Endothelial cell of umbilical vein (primary cell): ENCODE measurements around the gene ANKRD33B. TPM values are rescaled to one million over a fixed set of nuclear protein-coding genes. Genes with fewer than 3 reads are reported as not detected.

Experiments
- BruUV-seq: library from RNA; stranded (reverse); fragments of 400-500 nt; replicated peaks from 2 replicates; lab custom pipeline; 2021; lab: Mats Ljungman, UMichigan
- CTCF ChIA-PET: fragments of 300-600, 350-600 bp; sonication (Branson Sonifier 250); formaldehyde crosslinking; loops from one replicate; lab custom pipeline; 2021; ENCODE audit warnings: antibody characterized with exemption, inconsistent platforms; lab: Charles Lee
- POLR2A ChIA-PET: fragments of 300-600, 350-600 bp; sonication (Branson Sonifier 250); formaldehyde crosslinking; loops from one replicate; lab custom pipeline; 2021; ENCODE audit warnings: antibody characterized with exemption, inconsistent platforms; lab: Charles Lee
- DNase-seq: peaks from one replicate; pipeline ENCODE4 v3.0.0-alpha.2; 2011; ENCODE audit warnings: low read depth, low spot score
- FAIRE-seq: peaks from 2 replicates; lab custom pipeline; 2011; peaks lifted over from hg19 to GRCh38; lab: Jason Lieb, UNC
- H2AFZ ChIP-seq: 2 replicates; pipeline ENCODE4 v1.6.0; 2012; ENCODE audit warnings: low read depth, low read length, control low read depth, inconsistent platforms
- H3K27ac ChIP-seq: 2 replicates; pipeline ENCODE4 v1.5.1; 2011; ENCODE audit warnings: low read depth, mild to moderate bottlenecking, control low read depth, low read length, moderate library complexity; ENCODE audit not compliant: insufficient read depth
- H3K27me3 ChIP-seq, 2 experiments: 2 replicates each; pipeline versions ENCODE4 v1.6.0 to v1.6.1; 2011; ENCODE audit warnings: low read length in 2 of 2, mixed read lengths in 1 of 2; ENCODE audit not compliant: control insufficient read depth in 2 of 2, insufficient read depth in 2 of 2
- H3K36me3 ChIP-seq, 2 experiments: 2 replicates in 1 of 2; 3 replicates in 1 of 2; pipeline ENCODE4 v1.5.1; 2011; ENCODE audit warnings: low read length in 2 of 2, mild to moderate bottlenecking in 1 of 2, moderate library complexity in 1 of 2; ENCODE audit not compliant: control insufficient read depth in 2 of 2, insufficient read depth in 2 of 2; ENCODE audit errors: extremely low read depth in 1 of 2
- H3K4me1 ChIP-seq: 3 replicates; pipeline ENCODE4 v1.5.1; 2011; ENCODE audit warnings: mild to moderate bottlenecking, low read length; ENCODE audit not compliant: control insufficient read depth, insufficient read depth; ENCODE audit errors: extremely low read depth
- H3K4me2 ChIP-seq: 2 replicates; pipeline ENCODE4 v1.6.1; 2011; ENCODE audit warnings: low read length, control low read depth, mixed read lengths; ENCODE audit not compliant: insufficient read depth
- H3K4me3 ChIP-seq, 3 experiments: fragments of 200-600 bp in 1 of 3; sonication (generic), shearing (Covaris generic) in 1 of 3; replicated peaks in 1 of 3; 2 replicates each; pipeline ENCODE4 v1.5.1; 2011 to 2016; ENCODE audit warnings: control low read depth in 3 of 3, low read length in 3 of 3, mild to moderate bottlenecking in 2 of 3, inconsistent platforms in 1 of 3, low read depth in 1 of 3, moderate library complexity in 1 of 3; ENCODE audit not compliant: insufficient read depth in 1 of 3
- H3K79me2 ChIP-seq: 2 replicates; pipeline ENCODE4 v1.6.0; 2012; ENCODE audit warnings: low read length, inconsistent platforms; ENCODE audit not compliant: control insufficient read depth, insufficient read depth
- H3K9ac ChIP-seq: replicated peaks from 2 replicates; pipeline ENCODE3; 2011; ENCODE audit warnings: low read length, control low read depth; ENCODE audit not compliant: insufficient read depth; ENCODE audit errors: extremely low read depth
- H3K9me1 ChIP-seq: replicated peaks from 3 replicates; pipeline ENCODE4 v1.6.0; 2011; ENCODE audit warnings: mild to moderate bottlenecking, low read length; ENCODE audit not compliant: control insufficient read depth, insufficient read depth; ENCODE audit errors: extremely low read depth
- H3K9me3 ChIP-seq: replicated peaks from 2 replicates; pipeline ENCODE4 v1.5.1; 2012; ENCODE audit warnings: low read length, inconsistent platforms; ENCODE audit not compliant: control insufficient read depth, insufficient read depth
- H4K20me1 ChIP-seq: replicated peaks from 2 replicates; pipeline ENCODE3; 2011; ENCODE audit warnings: mild to moderate bottlenecking, low read length; ENCODE audit not compliant: control insufficient read depth, insufficient read depth; ENCODE audit errors: extremely low read depth
- CTCF ChIP-seq, 2 donors: IDR thresholded peaks; 1 replicate in 1 of 2; 2 replicates in 1 of 2; pipeline ENCODE4 v1.5.1; 2011; ENCODE audit warnings: low read length in 2 of 2, mild to moderate bottlenecking in 2 of 2, moderate library complexity in 2 of 2, control low read depth in 1 of 2, inconsistent platforms in 1 of 2, low read depth in 1 of 2; ENCODE audit not compliant: insufficient read depth in 1 of 2; ENCODE audit errors: extremely low read depth in 1 of 2
- EZH2 ChIP-seq: IDR thresholded peaks from 2 replicates; pipeline ENCODE4 v1.6.1; 2012; ENCODE audit warnings: borderline replicate concordance, low read depth, mild to moderate bottlenecking, moderate library complexity, low read length, inconsistent platforms; ENCODE audit not compliant: severe bottlenecking
- FOS ChIP-seq: IDR thresholded peaks from 2 replicates; pipeline ENCODE4 v1.6.1; 2011; ENCODE audit warnings: mild to moderate bottlenecking, low read length, moderate library complexity, borderline replicate concordance; ENCODE audit not compliant: insufficient read depth
- GATA2 ChIP-seq: IDR thresholded peaks from 2 replicates; pipeline ENCODE4 v1.7.0; 2011; ENCODE audit warnings: low read depth, mild to moderate bottlenecking, moderate library complexity, mixed read lengths, low read length; ENCODE audit not compliant: insufficient read length, insufficient read depth
- JUN ChIP-seq: IDR thresholded peaks from 2 replicates; pipeline ENCODE4 v1.6.1; 2011; ENCODE audit warnings: borderline replicate concordance, low read depth; ENCODE audit not compliant: insufficient read length, insufficient read depth
- MAX ChIP-seq: IDR thresholded peaks from 2 replicates; pipeline ENCODE4 v1.6.1; 2011; ENCODE audit not compliant: insufficient read depth, insufficient read length
- MYC ChIP-seq: IDR thresholded peaks from one replicate; pipeline ENCODE4 v1.6.1; 2011; ENCODE audit warnings: mild to moderate bottlenecking, low read depth, low read length
- POLR2A ChIP-seq: IDR thresholded peaks from 2 replicates; pipeline ENCODE4 v1.6.1; 2012; ENCODE audit warnings: low read depth, mild to moderate bottlenecking, control low read depth, low read length
- POLR2AphosphoS5 ChIP-seq: IDR thresholded peaks from 2 replicates; pipeline ENCODE4 v1.6.1; 2012; ENCODE audit warnings: low read depth, mild to moderate bottlenecking, control low read depth, low read length, moderate library complexity; ENCODE audit not compliant: insufficient read depth
- dilution Hi-C: fragments of 300-500 bp; cut with MboI; formaldehyde crosslinking; loops from one replicate; pipeline ENCODE4 v1.15.0; 2019; ENCODE audit warnings: low sequenced_read_pairs; ENCODE audit not compliant: extremely low pct_ligation_motif_present
- intact Hi-C: fragments of 100-400 bp; cut with micrococcal nuclease; formaldehyde crosslinking; loops from one replicate; pipeline ENCODE4 v1.10.0; 2022
- polyA plus RNA-seq, 4 experiments: library from polyadenylated mRNA; depleted of rRNA in 3 of 4; stranded (reverse) in 3 of 4; unstranded in 1 of 4; fragments of >200 nt; gene quantifications; 2 replicates each; pipeline versions ENCODE4 v1.2.1 to v1.2.3, GENCODE V29; 2011 to 2012; ENCODE audit warnings: missing spikeins in 1 of 4
- total RNA-seq: library from RNA; stranded (reverse); gene quantifications from 2 replicates; pipeline ENCODE4 v1.2.3, GENCODE V29; 2021

Gene ANKRD33B
- total and polyA plus RNA-seq, 2 donors (not counting 3 experiments of a cell fraction or from before 2014, with no cell fraction given) = 2.4 to 5.4 TPM

- H3K27ac ChIP-seq = no peak overlapping the region
- no peak for FAIRE-seq
- no peaks in the 10 kb centered on the region for H4K20me1 ChIP-seq
- no peak for DNase-seq
- intact Hi-C loops (loop anchor here (10.0 kb wide), 2 partner anchors 574 to 804 kb away; no protein-coding TSS in a partner anchor), dilution Hi-C loops (no loop called here)
- H2AFZ ChIP-seq = no peak overlapping the region
- H3K9me3 ChIP-seq = no peaks in the 10 kb centered on the region
- no peak overlapping the region for H3K9ac ChIP-seq
- no peak for TF ChIP-seq CTCF (IDR thresholded peaks at IDR 0.05; ENCODE audit: extremely low read depth in 1 of 2, insufficient read depth in 1 of 2, low read depth in 1 of 2, low read length in 2 of 2)
- TF ChIP-seq GATA2 = no peak
- no peak for TF ChIP-seq JUN
- TF ChIP-seq EZH2 = no peak
- no peak for TF ChIP-seq POLR2AphosphoS5
- no peak for TF ChIP-seq MAX
- no peak for TF ChIP-seq FOS
- no peak for TF ChIP-seq MYC
- TF ChIP-seq POLR2A = no peak
- H3K9me1 ChIP-seq = no peaks in the 10 kb centered on the region
- ChIA-PET CTCF (interaction anchor here (0.8 to 1.6 kb wide), 6 partner anchors 65 to 1333 kb away, joined by 3 to 14 read pairs (median 3); no protein-coding TSS in a partner anchor), POLR2A (no interaction called here)
- H3K27me3 ChIP-seq = no peaks in the 10 kb centered on the region
- peaks cover 0 to 5% of the 10 kb centered on the region in 2 experiments for H3K36me3 ChIP-seq
- no TSS peak for BruUV-seq
- peaks cover 7% of the 10 kb centered on the region for H3K4me1 ChIP-seq
- no peak overlapping the region for H3K4me2 ChIP-seq
- peaks cover 22% of the 10 kb centered on the region for H3K79me2 ChIP-seq
- H3K4me3 ChIP-seq = no peak overlapping the region
Measured at GRCh38 chr5:10690460-10691440, 126.9 kb downstream of the ANKRD33B start.
